T1000 (cell line): ENCODE data around the gene NSG2.
"Not testable (repeated sequence)": the region's sequence is repeated elsewhere in the genome, so short reads cannot be mapped to it uniquely, and the experiment has no call there.

Source experiments
- DNase-seq: peaks from one replicate; lab custom pipeline; 2025; ENCODE audit warnings: mixed read lengths; lab: John Stamatoyannopoulos, UW

NSG2 gene

GRCh38 chr5:174045470-174046025, at the start of gene NSG2:
Gene NSG2, plus strand, starts transcription at chr5:174045706. Its CDS starts 1,050 bp downstream, at chr5:174046756.
- DNase-seq = no peak

GRCh38 chr5:173997331-173997730, 48.2 kb upstream of the NSG2 start:
- no peak for DNase-seq

GRCh38 chr5:173998531-173998930, 47.0 kb upstream of the NSG2 start:
- DNase-seq = no peak

GRCh38 chr5:174000076-174000475, 45.4 kb upstream of the NSG2 start:
- DNase-seq = no peak

GRCh38 chr5:174003795-174004194, 41.7 kb upstream of the NSG2 start:
- no peak for DNase-seq

GRCh38 chr5:174008922-174009321, 36.6 kb upstream of the NSG2 start:
- DNase-seq = no peak

- DNase-seq = no peak
These were observed 35.1 kb upstream of the NSG2 start for GRCh38 chr5:174010365-174010764.

GRCh38 chr5:174011441-174011840, 34.1 kb upstream of the NSG2 start:
- DNase-seq = no peak

- DNase-seq = not testable (repeated sequence)
These were observed 25.2 kb upstream of the NSG2 start for GRCh38 chr5:174020069-174020927.

GRCh38 chr5:174020928-174021304, 24.6 kb upstream of the NSG2 start:
- no peak for DNase-seq

- no peak for DNase-seq
These were observed 23.0 kb upstream of the NSG2 start for GRCh38 chr5:174022384-174023095.

GRCh38 chr5:174030286-174030685, 15.2 kb upstream of the NSG2 start:
- DNase-seq = no peak

GRCh38 chr5:174044466-174045254, 846 bp upstream of the NSG2 start:
- DNase-seq = no peak

- no peak for DNase-seq
These were observed 1.1 kb downstream of the NSG2 start for GRCh38 chr5:174046558-174046957.

GRCh38 chr5:174047472-174048099, 2.1 kb downstream of the NSG2 start:
- no peak for DNase-seq

GRCh38 chr5:174052636-174053035, 7.1 kb downstream of the NSG2 start:
- DNase-seq = no peak

GRCh38 chr5:174053905-174054304, 8.4 kb downstream of the NSG2 start:
- no peak for DNase-seq

- no peak for DNase-seq
These were observed 10.8 kb downstream of the NSG2 start for GRCh38 chr5:174056064-174056847.

GRCh38 chr5:174057206-174057605, 11.7 kb downstream of the NSG2 start:
- DNase-seq = no peak

GRCh38 chr5:174058433-174059122, 13.1 kb downstream of the NSG2 start:
- no peak for DNase-seq
